Measurements from ENCODE around the gene TMEM236. TPM values are rescaled to one million over a fixed set of nuclear protein-coding genes. Genes with fewer than 3 reads are reported as not detected.
"Not testable (repeated sequence)": the region's sequence is repeated elsewhere in the genome, so short reads cannot be mapped to it uniquely, and the experiment has no call there.

TMEM236 gene, protein sequence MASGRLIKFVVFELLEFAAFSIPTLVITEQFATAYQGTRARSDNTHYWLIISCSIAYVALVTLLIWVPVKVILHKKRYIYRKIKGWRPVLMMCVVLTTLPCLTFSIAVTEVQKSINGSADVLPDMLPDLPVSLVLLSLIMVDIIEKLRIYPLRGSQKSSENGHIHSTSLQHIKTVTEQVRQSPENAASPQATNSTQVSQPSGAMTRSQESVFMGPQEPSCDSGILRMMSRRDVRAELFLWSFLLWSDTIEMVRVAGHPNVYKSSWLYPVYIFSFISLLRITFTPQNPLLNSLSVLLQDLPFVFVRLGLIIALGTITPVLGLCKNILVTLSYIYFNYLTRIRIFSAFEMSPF
- 0.49 TPM for polyA plus RNA-seq (ENCODE audit: insufficient read length)

DNA sequence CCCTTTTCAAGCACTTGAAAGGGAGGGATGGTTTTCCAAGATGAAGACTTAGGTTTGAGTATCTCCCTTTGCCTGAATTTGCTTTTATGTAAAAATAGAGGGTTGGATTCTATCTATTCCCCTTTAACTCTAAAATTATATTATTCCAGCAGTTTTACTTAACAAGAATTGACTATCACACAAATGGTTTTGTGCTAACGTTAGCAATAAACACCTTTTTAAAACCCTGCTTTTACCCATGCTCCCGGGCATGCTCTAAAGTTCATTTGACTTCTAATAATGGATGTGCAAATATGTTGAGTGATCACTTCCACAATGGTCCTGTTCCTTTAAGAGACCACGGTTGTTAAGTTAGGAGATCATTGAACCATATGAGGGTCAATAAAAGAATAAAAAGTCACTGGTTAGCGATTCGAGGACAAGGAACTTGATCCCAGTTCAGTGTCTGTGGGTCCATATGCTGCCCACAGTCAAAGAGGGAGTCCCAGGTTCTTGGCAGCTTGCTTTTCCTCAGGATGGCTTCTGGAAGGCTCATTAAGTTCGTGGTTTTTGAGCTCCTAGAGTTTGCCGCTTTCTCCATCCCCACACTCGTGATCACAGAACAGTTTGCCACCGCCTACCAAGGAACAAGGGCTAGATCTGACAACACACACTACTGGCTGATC is at the start of gene TMEM236:
Gene TMEM236 (plus strand): TSS at position 421 of the 665 bp plus-strand sequence. CDS start 95 bp downstream, at position 516.
- DNase-seq, result no peak

- DNase-seq, result no peak
Measured at GRCh38 chr10:17703706-17704105, 48.3 kb upstream of the TMEM236 start.

DNA sequence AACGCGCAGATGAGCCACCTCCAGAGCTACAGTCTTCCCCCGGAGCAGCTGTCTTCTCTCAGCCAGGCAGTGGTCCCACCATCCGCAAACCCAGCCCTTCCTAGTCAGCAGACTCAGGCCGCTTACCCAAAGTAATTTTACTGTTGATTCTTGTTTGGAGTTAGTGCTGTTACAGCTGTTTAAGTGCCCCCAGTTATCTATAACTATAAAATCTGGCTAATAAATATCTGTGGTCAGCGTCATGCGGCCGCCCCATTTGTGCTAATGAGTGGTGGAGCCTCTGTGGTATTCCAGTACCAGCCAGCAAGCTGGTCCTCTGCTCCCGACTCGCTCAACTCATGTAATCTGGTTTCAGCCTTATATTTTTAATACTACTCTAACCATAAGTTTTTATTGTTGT is 43.2 kb upstream of the TMEM236 start:
- no peak for DNase-seq

- DNase-seq, result no peak
Measured at GRCh38 chr10:17709492-17709891, 42.5 kb upstream of the TMEM236 start.

- DNase-seq, result no peak
Measured at GRCh38 chr10:17710181-17710580, 41.8 kb upstream of the TMEM236 start.

GRCh38 chr10:17712053-17712452 is 39.9 kb upstream of the TMEM236 start:
- no peak for DNase-seq

GRCh38 chr10:17712717-17713471 is 39.1 kb upstream of the TMEM236 start:
- DNase-seq, result no peak

- no peak for DNase-seq
Measured at GRCh38 chr10:17713758-17714157, 38.2 kb upstream of the TMEM236 start.

- DNase-seq, result no peak
Measured at GRCh38 chr10:17716161-17716560, 35.8 kb upstream of the TMEM236 start.

DNA sequence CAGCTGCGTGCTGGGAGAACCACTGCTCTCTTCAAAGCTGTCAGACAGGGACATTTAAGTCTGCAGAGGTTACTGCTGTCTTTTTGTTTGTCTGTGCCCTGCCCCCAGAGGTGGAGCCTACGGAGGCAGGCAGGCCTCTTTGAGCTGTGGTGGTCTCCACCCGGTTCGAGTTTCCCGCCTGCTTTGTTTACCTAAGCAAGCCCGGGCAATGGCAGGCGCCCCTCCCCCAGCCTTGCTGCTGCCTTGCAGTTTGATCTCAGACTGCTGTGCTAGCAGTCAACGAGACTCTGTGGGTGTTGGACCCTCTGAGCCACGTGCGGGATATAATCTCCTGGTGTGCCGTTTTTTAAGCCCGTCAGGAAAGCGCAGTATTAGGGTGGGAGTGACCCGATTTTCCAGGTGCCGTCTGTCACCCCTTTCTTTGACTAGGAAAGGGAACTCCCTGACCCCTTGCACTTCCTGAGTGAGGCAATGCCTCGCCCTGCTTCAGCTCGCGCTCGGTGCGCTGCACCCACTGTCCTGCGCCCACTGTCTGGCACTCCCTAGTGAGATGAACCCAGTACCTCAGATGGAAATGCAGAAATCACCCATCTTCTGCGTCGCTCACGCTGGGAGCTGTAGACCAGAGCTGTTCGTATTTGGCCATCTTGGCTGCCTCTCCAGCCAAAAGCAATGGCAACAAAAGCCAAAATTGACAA is 29.5 kb upstream of the TMEM236 start:
- not testable (repeated sequence) for DNase-seq

DNA sequence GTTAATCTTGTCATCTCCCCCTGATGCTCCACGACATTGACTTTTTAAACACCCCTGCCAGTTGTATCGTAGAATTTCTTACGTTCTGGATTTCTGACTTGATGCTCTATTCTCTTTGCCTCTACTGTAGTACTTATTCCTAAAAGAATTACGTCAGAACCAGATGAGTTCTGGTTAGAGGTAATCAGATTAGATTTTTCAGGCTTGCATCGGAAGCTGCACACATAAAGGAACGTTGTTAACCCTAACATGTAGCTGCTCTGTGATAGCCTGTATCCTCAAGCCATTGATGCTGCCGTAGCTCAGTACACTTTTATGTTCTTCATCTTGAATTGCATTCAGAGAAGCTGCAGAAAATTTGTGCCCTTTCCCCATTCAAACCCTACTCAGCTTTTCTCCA is 26.3 kb upstream of the TMEM236 start:
- no peak for DNase-seq

GRCh38 chr10:17729630-17730029 is 22.4 kb upstream of the TMEM236 start:
- no peak for DNase-seq

- DNase-seq, result no peak
Measured at GRCh38 chr10:17730667-17731066, 21.3 kb upstream of the TMEM236 start.

DNA sequence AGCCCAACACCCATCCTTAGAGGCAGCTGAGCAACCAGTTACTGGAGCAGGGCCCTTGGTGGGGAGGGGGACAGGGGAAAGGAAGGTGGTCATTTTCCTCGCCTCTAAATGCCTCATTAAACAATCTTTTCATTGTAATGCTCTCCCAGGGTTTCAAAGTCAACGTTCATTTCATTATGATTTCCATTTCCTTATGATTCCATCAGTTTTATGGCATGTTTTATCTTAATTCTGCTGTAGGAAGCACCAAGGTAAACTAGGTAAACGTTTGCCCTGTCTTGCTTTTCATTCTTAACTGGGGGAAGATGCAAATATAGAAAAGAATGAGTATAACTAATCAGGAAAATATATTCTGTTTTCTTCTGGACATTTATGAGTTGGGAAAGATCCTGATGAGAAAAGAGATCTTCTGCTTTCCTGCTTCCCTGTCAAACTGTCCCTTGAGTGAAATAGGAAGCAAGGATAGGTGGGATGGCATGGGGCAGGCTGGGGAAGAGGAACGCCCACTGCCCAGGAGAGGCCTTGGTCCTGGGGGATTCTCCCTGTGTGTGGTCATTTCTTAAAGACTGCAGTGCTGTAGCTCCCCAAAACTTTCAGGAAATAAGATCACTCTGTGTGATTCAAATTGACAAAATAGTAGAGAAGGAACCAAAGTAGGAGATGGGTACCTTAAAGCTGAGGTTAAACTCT is 20.5 kb upstream of the TMEM236 start:
- DNase-seq, result no peak

- DNase-seq, result no peak
Measured at GRCh38 chr10:17733620-17734019, 18.4 kb upstream of the TMEM236 start.

DNA sequence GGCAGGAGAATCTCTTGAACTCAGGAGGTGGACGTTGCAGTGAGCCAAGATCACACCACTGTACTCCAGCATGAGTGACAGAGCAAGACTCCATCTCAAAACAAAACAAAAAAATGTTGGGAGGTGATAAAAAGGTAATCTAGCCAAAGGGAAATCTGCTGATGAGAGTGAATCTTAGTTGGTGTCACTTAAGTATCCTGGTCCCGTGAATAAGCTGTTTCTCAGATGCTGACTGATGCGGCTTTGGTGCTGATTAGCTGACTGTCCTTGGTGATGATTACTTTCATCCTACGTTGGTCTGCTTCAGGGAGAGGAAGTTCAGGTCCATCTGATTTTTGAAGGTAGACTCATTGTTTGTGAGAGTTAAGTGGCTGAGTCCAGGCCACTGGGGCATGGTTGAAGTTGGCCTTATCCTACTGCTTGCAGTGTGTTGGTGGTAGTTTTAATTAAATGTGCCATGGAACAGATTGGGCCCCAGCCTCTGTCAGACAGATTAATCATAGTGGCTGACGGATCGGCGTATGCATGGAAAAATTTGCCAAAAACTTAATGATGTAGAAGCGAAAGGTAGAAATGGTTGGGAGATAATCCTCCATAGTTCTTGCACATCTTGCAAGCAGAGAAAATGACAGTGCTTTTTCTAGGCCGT is 17.4 kb upstream of the TMEM236 start:
- no peak for DNase-seq

DNA sequence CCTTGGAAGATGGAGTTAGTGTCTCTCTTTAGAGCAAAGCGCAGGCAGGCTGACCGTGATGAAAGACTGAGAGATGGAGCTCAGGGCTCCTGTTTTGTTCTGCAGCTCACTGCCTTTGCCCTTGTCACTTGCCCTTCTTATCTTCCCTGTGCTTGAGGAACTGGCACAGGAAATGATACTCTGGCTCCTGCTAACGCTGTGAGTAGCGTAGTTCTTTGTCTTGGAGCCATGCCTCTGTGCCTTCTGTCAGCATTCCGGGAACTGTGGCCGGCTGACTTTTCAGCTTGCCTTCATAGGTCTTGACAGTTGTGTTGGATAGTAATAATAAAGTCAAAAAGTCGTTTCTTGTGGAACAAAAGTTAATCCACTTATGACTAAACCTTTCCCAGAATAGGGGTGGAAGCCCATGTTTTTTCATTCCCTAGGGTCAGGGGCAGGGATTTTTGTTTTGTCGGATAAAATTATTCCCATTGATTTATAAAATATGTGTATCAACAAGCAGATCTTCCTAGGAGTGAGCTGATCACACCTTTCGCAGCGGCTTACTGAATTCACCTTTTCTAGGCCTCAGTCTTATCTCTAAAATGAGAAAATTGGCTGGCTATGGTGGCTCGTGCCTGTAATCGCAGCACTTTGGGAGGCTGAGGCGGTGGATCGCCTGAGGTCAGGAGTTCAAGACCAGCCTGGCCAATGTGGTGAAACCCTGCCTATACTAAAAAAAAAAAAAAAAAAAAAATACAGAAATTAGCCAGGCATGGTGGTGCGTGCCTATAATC is 16.6 kb upstream of the TMEM236 start:
- DNase-seq, result no peak

DNA sequence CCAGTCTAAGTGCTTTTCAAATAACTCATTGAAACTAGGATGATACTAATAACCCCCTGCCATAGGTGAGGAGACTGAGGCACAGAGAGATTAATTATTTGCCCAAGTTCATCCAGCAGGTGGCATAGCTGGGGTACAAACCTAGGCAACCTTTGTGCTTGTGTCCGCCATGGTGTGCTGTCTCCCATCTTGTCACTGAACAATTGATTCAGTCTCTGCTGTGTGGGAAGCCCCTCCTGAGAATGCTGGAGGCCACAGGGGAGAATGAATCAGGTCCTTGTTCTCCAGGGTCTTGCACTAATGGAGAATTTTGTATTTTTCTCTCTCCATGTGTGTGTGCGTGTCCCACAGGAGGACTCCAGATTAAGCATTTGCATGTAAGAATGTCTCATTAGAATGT is 15.8 kb upstream of the TMEM236 start:
- no peak for DNase-seq

- DNase-seq, result peak; percentile 19
Measured at GRCh38 chr10:17737027-17737965, 14.7 kb upstream of the TMEM236 start.

GRCh38 chr10:17740668-17741067 is 11.3 kb upstream of the TMEM236 start:
- DNase-seq, result no peak
